B cell (primary cell): ENCODE data around the gene TSPO. TPM values are rescaled to one million over a fixed set of nuclear protein-coding genes. Genes with fewer than 3 reads are reported as not detected.

ENCODE experiments used
- ATAC-seq: fragments of 200-7000 bp; cut with Tn5 transposase; one replicate; pipeline ENCODE4 v1.10.0; 2021; ENCODE audit warnings: low read depth, mild to moderate bottlenecking, moderate number of reproducible peaks, moderate library complexity
- CTCF ChIA-PET: fragments of 350-600 bp; sonication (Branson Sonifier 250); formaldehyde crosslinking; loops from one replicate; lab custom pipeline; 2021; ENCODE audit warnings: antibody characterized with exemption, inconsistent platforms; lab: Charles Lee
- POLR2A ChIA-PET: fragments of 350-600 bp; sonication (Branson Sonifier 250); formaldehyde crosslinking; loops from one replicate; lab custom pipeline; 2021; ENCODE audit warnings: antibody characterized with exemption; lab: Charles Lee
- DNase-seq: peaks from one replicate; pipeline ENCODE4 v3.0.0; 2013
- H2AFZ ChIP-seq: 2 replicates; pipeline ENCODE4 v1.6.1; 2012; ENCODE audit warnings: mild to moderate bottlenecking, low read depth, low read length; ENCODE audit not compliant: insufficient read depth, poor library complexity, severe bottlenecking
- H3K27ac ChIP-seq, 2 donors: 1 replicate in 1 of 2; 2 replicates in 1 of 2; pipeline ENCODE4 v1.5.1; 2012 to 2013; ENCODE audit warnings: low read length in 2 of 2, mild to moderate bottlenecking in 2 of 2, moderate library complexity in 1 of 2
- H3K27me3 ChIP-seq, 4 experiments: fragments of 200-600 bp in 1 of 4; sonication (generic) in 1 of 4; replicated peaks in 1 of 4; 1 replicate in 2 of 4; 2 replicates in 2 of 4; pipeline versions ENCODE4 v1.6.1 to v1.7.0; 2013 to 2016; ENCODE audit warnings: low read length in 3 of 4, mild to moderate bottlenecking in 2 of 4, mixed read lengths in 1 of 4, moderate library complexity in 1 of 4; ENCODE audit not compliant: insufficient read depth in 4 of 4, control insufficient read depth in 3 of 4; ENCODE audit errors: control extremely low read depth in 1 of 4
- H3K36me3 ChIP-seq, 2 experiments: replicated peaks in 1 of 2; 1 replicate in 1 of 2; 2 replicates in 1 of 2; pipeline versions ENCODE4 v1.6.1 to v1.7.1; 2013; ENCODE audit warnings: low read length in 1 of 2; ENCODE audit not compliant: insufficient read depth in 2 of 2, control insufficient read depth in 1 of 2; ENCODE audit errors: control extremely low read depth in 1 of 2, extremely low read depth in 1 of 2
- H3K4me1 ChIP-seq, 2 donors: fragments of 200-600 bp in 1 of 2; sonication (generic) in 1 of 2; 1 replicate in 1 of 2; 2 replicates in 1 of 2; pipeline versions ENCODE4 v1.5.1 to v1.6.1; 2013 to 2017; ENCODE audit warnings: low read length in 2 of 2; ENCODE audit not compliant: control insufficient read depth in 2 of 2, insufficient read depth in 2 of 2
- H3K4me2 ChIP-seq: replicated peaks from 2 replicates; pipeline ENCODE3; 2012; ENCODE audit warnings: mild to moderate bottlenecking, low read depth, low read length; ENCODE audit not compliant: poor library complexity, severe bottlenecking
- H3K4me3 ChIP-seq, 5 experiments: fragments of 200-600 bp in 1 of 5; sonication (generic) in 1 of 5; 1 replicate in 3 of 5; 2 replicates in 2 of 5; pipeline versions ENCODE4 v1.5.1 to v1.7.0; 2011 to 2016; ENCODE audit warnings: low read length in 4 of 5, mild to moderate bottlenecking in 4 of 5, low read depth in 2 of 5, control low read depth in 1 of 5, moderate library complexity in 1 of 5; ENCODE audit not compliant: insufficient read depth in 1 of 5; ENCODE audit errors: control extremely low read depth in 1 of 5, extremely low read depth in 1 of 5
- H3K79me2 ChIP-seq: fragments of 200-600 bp; sonication (generic); one replicate; pipeline ENCODE4 v1.6.0; 2016; ENCODE audit warnings: low read length; ENCODE audit not compliant: control insufficient read depth, insufficient read depth
- H3K9ac ChIP-seq: fragments of 200-600 bp; sonication (generic); 2 replicates; pipeline ENCODE4 v1.6.1; 2017; ENCODE audit warnings: mild to moderate bottlenecking, low read length, moderate library complexity
- H3K9me3 ChIP-seq, 3 donors: one replicate each; pipeline versions ENCODE4 v1.6.1 to v1.7.1; 2013; ENCODE audit warnings: low read length in 2 of 3; ENCODE audit not compliant: control insufficient read depth in 2 of 3, insufficient read depth in 1 of 3; ENCODE audit errors: control extremely low read depth in 1 of 3
- H4K20me1 ChIP-seq: 2 replicates; pipeline ENCODE4 v1.6.0; 2012; ENCODE audit warnings: mild to moderate bottlenecking, low read length; ENCODE audit not compliant: insufficient read depth, control insufficient read depth, poor library complexity, severe bottlenecking
- H3K27ac Mint-ChIP-seq: one replicate; pipeline ENCODE4 v1.8.0; 2021; ENCODE audit warnings: mixed read lengths
- H3K27me3 Mint-ChIP-seq: one replicate; pipeline ENCODE4 v1.8.0; 2021; ENCODE audit warnings: mixed read lengths
- H3K4me1 Mint-ChIP-seq: one replicate; pipeline ENCODE4 v1.8.0; 2021; ENCODE audit warnings: mixed read lengths
- H3K4me3 Mint-ChIP-seq: one replicate; pipeline ENCODE4 v1.8.0; 2021; ENCODE audit warnings: mixed read lengths
- H3K9me3 Mint-ChIP-seq: one replicate; pipeline ENCODE4 v1.8.0; 2022; ENCODE audit warnings: mixed read lengths; ENCODE audit not compliant: insufficient read depth
- CTCF ChIP-seq: fragments of 200-600 bp; IDR thresholded peaks from one replicate; pipeline ENCODE4 v1.8.0; 2022; ENCODE audit warnings: antibody characterized with exemption, mild to moderate bottlenecking
- EZH2 ChIP-seq: IDR thresholded peaks from 2 replicates; pipeline ENCODE4 v1.6.1; 2012; ENCODE audit warnings: borderline replicate concordance, low read depth, mild to moderate bottlenecking, moderate library complexity, low read length; ENCODE audit not compliant: insufficient read depth, poor library complexity, severe bottlenecking
- WGBS: methylation state at CpG from one replicate; pipeline ENCODE4 v1.1.5; 2013; ENCODE audit warnings: missing lambda C conversion rate; ENCODE audit not compliant: insufficient coverage; 5-methylcytosine and 5-hydroxymethylcytosine counted together
- intact Hi-C: fragments of 100-400 bp; cut with micrococcal nuclease; formaldehyde crosslinking; loops from one replicate; pipeline ENCODE4 v1.10.0; 2022
- polyA plus RNA-seq: library from polyadenylated mRNA; depleted of rRNA; stranded (reverse); fragments of >200 nt; gene quantifications from 2 replicates; pipeline ENCODE4 v1.2.3, GENCODE V29; 2012
- total RNA-seq, 2 donors: library from RNA; stranded (reverse); fragments of 120-200 nt in 1 of 2; gene quantifications; 1 replicate in 1 of 2; 2 replicates in 1 of 2; pipeline versions ENCODE4 v1.2.3 to v1.2.4, GENCODE V29; 2013 to 2022

Gene TSPO
- total and polyA plus RNA-seq, 2 donors (not counting 1 experiment from before 2014, with no cell fraction given), result 54.9 to 94.2 TPM

- intact Hi-C loops, result no loop called here
- CTCF ChIA-PET, result interaction anchor here (1.3 kb wide), 1 partner anchor 23 kb away, joined by 4 read pairs; no protein-coding TSS in a partner anchor
- H3K27me3 Mint-ChIP-seq, result peaks cover 35% of the 10 kb centered on the region
Observed at GRCh38 chr22:43113526-43114251, 37.7 kb upstream of the TSPO start.

More at GRCh38 chr22:43113526-43114251, 37.7 kb upstream of the TSPO start:
- Histone ChIP-seq H4K20me1 (peaks cover 8% of the 10 kb centered on the region), H3K4me3 (no peak overlapping the region), H3K79me2 (peaks cover 9% of the 10 kb centered on the region), H3K27ac (no peak overlapping the region), H3K4me1 (peaks cover 52 to 70% of the 10 kb centered on the region in 2 donors), H3K36me3 (no peaks in the 10 kb centered on the region), H3K9ac (no peak overlapping the region), H3K27me3 (peaks cover 0 to 71% (median 34%) of the 10 kb centered on the region in 4 experiments), H3K4me2 (no peak overlapping the region), H3K9me3 (peaks cover 0 to 16% (median 0%) of the 10 kb centered on the region in 3 donors), H2AFZ (no peak overlapping the region)
- Mint-ChIP-seq H3K4me3 (no peak overlapping the region), H3K27ac (no peak overlapping the region), H3K9me3 (no peaks in the 10 kb centered on the region), H3K4me1 (peaks cover 45% of the 10 kb centered on the region)
- POLR2A ChIA-PET, result no interaction called here
- DNase-seq (no peak), ATAC-seq (no peak)
- no peak for TF ChIP-seq EZH2
- TF ChIP-seq CTCF, result no peak
- whole genome bisulfite sequencing, result 37% methylated on average over 5 of the region's 13 CpGs
